Motor neuron (in vitro differentiated cells): ENCODE data around the gene CLASRP. TPM values are rescaled to one million over a fixed set of nuclear protein-coding genes. Genes with fewer than 3 reads are reported as not detected.
A peak's percentile ranks its signal among the peaks of the same experiment; 100 is the strongest.
"Not testable (repeated sequence)": the region's sequence is repeated elsewhere in the genome, so short reads cannot be mapped to it uniquely, and the experiment has no call there.

Experiments used
- ATAC-seq, 8 experiments: fragments of 200-7000 bp; cut with Tn5 transposase; replicated peaks in 6 of 8; 2 replicates each; pipeline ENCODE4 v1.8.0; 2021; ENCODE audit warnings: mild to moderate bottlenecking in 8 of 8, moderate library complexity in 8 of 8
- H3K27ac ChIP-seq, 2 donors: fragments of 250-450 bp; sonication (Bioruptor Pico); 2 replicates each; pipeline ENCODE4 v1.9.0; 2021; ENCODE audit warnings: antibody characterized with exemption in 2 of 2, mild to moderate bottlenecking in 2 of 2, moderate library complexity in 1 of 2
- H3K4me1 ChIP-seq, 2 donors: fragments of 250-450 bp; sonication (Bioruptor Pico); replicated peaks in 1 of 2; 2 replicates each; pipeline ENCODE4 v1.6.1; 2021; ENCODE audit warnings: antibody characterized with exemption in 2 of 2, mild to moderate bottlenecking in 2 of 2, moderate library complexity in 1 of 2
- H3K4me3 ChIP-seq, 5 donors: fragments of 250-450 bp; sonication (Bioruptor Pico); 2 replicates each; pipeline ENCODE4 v1.9.0; 2021; ENCODE audit warnings: antibody characterized with exemption in 5 of 5, mild to moderate bottlenecking in 5 of 5, moderate library complexity in 4 of 5
- WGBS, 10 experiments: fragments of 450-650 bp; shearing (Covaris generic); methylation state at CpG; one replicate each; pipeline ENCODE4 v1.0.0; 2022; 5-methylcytosine and 5-hydroxymethylcytosine counted together
- in situ Hi-C, 9 experiments: fragments of 400-800 bp; cut with MboI; loops; one replicate each; pipeline ENCODE4 v1.15.0; 2021; ENCODE audit warnings: low sequenced_read_pairs in 9 of 9, low pct_unique_long_range_greater_than_20kb in 2 of 9; ENCODE audit not compliant: unreplicated experiment in 9 of 9
- total RNA-seq, 8 experiments: library from RNA; unstranded; fragments of 300-600 nt; gene quantifications; 2 replicates each; pipeline versions ENCODE4 v1.2.3 to v1.2.4, GENCODE V29; 2022

CLASRP gene, protein sequence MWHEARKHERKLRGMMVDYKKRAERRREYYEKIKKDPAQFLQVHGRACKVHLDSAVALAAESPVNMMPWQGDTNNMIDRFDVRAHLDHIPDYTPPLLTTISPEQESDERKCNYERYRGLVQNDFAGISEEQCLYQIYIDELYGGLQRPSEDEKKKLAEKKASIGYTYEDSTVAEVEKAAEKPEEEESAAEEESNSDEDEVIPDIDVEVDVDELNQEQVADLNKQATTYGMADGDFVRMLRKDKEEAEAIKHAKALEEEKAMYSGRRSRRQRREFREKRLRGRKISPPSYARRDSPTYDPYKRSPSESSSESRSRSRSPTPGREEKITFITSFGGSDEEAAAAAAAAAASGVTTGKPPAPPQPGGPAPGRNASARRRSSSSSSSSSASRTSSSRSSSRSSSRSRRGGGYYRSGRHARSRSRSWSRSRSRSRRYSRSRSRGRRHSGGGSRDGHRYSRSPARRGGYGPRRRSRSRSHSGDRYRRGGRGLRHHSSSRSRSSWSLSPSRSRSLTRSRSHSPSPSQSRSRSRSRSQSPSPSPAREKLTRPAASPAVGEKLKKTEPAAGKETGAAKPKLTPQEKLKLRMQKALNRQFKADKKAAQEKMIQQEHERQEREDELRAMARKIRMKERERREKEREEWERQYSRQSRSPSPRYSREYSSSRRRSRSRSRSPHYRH
- 10 to 100 TPM; 22.2 to 82.6 (median 34.6) TPM for total RNA-seq

DNA sequence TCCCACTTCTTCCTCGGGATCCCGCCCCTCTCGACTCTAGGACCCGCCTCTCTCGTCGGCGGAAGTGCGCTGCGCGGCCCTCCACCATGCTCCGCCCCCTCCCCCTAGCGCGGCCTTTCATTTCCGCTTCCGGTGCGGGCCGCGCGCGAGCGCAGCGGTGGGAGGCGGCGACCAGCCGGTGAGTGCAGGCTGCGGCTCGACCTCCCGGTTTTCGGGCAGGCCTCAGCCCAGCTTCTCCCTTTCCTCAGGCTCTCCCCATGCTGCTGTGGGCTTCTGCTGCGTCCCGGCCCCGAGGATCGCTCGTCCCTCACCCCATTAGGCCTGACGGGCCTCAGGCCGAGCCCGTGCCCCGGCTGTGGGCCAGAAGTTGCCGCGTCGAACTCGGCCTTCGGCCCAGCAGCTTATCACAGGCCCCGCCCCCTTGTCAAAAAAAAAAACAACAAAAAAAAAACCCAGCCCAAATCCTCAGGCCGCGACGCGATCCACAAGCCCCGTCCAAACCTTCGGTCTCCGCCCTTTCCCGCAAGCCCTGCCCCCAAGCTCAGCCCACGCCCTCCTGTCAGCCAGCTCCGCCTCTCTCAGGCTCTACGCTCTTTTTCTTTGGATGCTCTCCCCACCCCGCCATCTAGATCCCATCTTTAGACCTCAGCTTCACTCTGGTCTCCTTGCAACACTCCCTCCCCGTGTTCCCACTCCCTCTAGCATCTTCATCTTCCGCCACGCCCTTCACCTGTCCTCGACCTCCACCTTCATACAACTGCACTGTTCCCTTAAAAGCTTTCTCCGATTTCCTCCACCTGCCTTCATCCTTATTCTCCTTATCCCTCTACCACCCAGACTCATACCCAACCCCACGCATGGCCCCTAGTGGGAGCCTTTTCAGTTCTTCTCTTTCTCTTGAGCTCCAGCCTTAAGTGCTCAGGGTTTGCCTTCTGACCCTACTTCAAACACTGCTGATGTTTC, at the start of gene CLASRP:
Gene CLASRP (plus strand): TSS at position 115 of the 963 bp plus-strand sequence. CDS start 1,168 bp downstream, outside the sequence.
- WGBS, 10 experiments, result 0 to 9% (median 0%) methylated on average over 2 to 26 of the region's 62 CpGs; no CpG with 5 or more reads in 2 of the 10 experiments
- peaks cover 7 to 11% of the 10 kb centered on the region in 2 donors for H3K4me1 ChIP-seq
- in situ Hi-C loops, result no loop called here
- peak; percentile 93 to 98 (median 96) for ATAC-seq
- H3K4me3 ChIP-seq, result peak within 1 kb of the TSS; percentile 74 to 96 (median 81)
- H3K27ac ChIP-seq, result peak within 1 kb of the TSS; percentile 86 to 92

DNA sequence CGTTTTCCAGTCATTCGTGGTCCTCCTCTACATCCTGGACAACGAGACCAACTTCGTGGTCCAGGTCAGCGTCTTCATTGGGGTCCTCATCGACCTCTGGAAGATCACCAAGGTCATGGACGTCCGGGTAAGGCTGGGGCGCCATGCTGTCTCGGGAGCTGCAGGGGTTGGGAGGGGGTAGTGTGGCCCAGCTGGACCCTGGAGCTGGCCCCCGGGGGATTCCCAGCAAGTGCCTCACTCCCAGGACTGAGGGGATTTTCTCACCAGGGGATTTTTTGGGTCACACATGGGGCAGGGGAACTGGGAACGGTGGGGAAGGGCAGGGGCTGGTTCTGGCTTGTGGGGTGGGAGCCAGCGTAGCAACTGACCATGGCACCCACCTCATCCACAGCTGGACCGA, 48.4 kb upstream of the CLASRP start:
- Histone ChIP-seq H3K4me1 (no peaks in the 10 kb centered on the region), H3K4me3 (no peak overlapping the region), H3K27ac (no peak overlapping the region)
- ATAC-seq, result no peak
- WGBS, 10 experiments, result 40 to 100% methylated on average over 1 to 2 of the region's 14 CpGs; no CpG with 5 or more reads in 8 of the 10 experiments
- in situ Hi-C loops, result no loop called here

DNA sequence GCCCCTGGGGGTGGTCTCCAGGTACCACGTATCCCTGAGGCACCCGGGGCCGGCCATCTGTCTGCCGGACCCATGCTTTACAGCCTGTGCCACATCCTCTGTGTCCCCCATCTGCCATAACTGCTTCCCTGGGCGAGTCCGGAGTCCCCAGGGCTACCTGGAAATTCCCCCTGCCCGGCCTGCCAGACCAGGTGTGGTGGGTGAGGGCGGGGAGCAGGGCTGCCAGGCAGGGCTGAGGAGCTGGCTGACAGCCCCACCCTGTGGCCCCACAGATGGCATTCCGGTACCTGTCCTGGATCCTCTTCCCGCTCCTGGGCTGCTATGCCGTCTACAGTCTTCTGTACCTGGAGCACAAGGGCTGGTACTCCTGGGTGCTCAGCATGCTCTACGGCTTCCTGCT, 47.9 kb upstream of the CLASRP start:
- no peak for ATAC-seq
- 80% methylated on average over 1 of the region's 12 CpGs; no CpG with 5 or more reads in 9 of the 10 experiments for WGBS, 10 experiments
- Histone ChIP-seq H3K4me3 (no peak overlapping the region), H3K4me1 (no peaks in the 10 kb centered on the region), H3K27ac (no peak overlapping the region)
- in situ Hi-C loops, result no loop called here

DNA sequence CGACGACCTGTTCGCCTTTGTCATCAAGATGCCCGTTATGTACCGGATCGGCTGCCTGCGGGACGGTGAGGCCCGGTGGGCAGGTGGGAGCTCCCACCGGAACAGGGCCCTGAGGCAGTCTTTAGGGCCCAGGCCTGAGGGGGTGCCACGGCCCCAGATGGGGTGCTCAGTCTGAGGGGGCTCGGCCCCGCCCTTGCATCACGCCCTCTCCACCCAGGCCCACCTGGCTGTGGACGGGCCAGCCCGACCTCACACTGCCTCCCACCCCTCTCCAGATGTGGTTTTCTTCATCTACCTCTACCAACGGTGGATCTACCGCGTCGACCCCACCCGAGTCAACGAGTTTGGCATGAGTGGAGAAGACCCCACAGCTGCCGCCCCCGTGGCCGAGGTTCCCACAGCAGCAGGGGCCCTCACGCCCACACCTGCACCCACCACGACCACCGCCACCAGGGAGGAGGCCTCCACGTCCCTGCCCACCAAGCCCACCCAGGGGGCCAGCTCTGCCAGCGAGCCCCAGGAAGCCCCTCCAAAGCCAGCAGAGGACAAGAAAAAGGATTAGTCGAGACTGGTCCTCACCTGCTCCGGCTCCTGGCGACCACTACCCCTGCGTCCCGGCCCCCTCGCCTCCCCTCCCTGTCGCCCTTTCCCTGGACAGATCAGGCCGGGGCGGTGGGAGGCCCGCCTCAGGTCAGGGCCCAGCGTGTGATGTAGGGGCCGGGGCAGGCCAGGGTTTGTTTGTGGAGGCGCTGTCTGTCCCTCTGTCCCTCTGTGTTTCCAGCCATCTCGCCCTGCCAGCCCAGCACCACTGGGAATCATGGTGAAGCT, 46.3 kb upstream of the CLASRP start:
- peak in 4 of 8 experiments; percentile 5 to 28 (median 20) for ATAC-seq
- in situ Hi-C loops, result no loop called here
- WGBS, 10 experiments, result 94% methylated on average over 6 of the region's 44 CpGs; no CpG with 5 or more reads in 9 of the 10 experiments
- Histone ChIP-seq H3K4me1 (no peaks in the 10 kb centered on the region), H3K27ac (no peak overlapping the region), H3K4me3 (no peak overlapping the region)

DNA sequence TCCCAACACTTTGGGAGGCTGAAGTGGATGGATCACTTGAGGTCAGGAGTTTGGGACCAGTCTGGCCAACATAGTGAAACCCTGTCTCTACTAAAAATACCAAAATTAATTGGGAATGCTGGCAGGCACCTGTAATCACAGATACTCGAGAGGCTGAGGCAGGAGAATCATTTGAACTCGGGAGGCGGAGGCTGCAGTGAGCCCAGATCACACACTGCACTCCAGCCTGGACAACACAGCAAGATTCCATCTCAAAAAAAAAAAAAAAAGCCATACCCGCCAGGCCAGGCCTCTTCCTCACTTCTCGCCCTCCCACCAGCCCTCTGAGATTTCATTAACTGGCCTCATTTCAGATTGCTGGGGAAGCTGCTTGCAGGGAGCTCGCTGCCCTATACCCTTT, 45.3 kb upstream of the CLASRP start:
- no peak for ATAC-seq
- H3K4me3 ChIP-seq, result no peak overlapping the region
- in situ Hi-C loops, result no loop called here
- H3K27ac ChIP-seq, result no peak overlapping the region
- WGBS, 10 experiments, result 80 to 100% (median 85%) methylated on average over 1 to 4 of the region's 6 CpGs; no CpG with 5 or more reads in 4 of the 10 experiments
- no peaks in the 10 kb centered on the region for H3K4me1 ChIP-seq

DNA sequence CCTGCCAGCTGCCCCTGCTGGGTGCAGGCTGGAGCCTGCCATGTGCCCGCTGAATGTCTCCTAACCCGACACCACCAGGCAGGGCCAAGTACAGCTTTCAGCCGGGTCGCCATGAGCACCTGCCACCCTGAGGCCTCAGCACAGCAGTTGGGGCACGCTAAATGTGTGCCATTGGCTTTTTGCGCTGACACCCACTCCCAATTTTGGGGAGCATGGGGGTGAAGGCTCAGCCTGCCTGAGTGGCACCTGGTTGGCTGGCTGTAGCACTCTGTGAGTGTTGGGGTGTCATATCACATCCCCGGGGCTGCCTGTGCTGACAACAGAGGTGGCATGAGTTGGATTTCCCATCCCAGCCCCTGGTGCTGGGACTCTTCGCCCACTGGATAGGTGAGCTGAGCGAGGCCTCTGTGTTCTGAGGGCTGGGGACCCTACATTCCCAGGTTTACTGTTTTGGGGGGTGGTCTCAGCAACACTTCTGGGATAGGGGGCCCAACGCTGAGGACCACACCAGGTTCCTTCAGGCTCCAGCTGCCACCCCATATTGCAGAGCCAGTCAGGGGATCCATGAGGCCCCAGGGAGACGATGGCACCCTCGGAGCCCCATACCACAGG, 44.8 kb upstream of the CLASRP start:
- 70 to 100% (median 85%) methylated on average over 1 to 5 of the region's 12 CpGs; no CpG with 5 or more reads in 6 of the 10 experiments for WGBS, 10 experiments
- in situ Hi-C loops, result no loop called here
- no peak overlapping the region for H3K4me3 ChIP-seq
- H3K27ac ChIP-seq, result no peak overlapping the region
- H3K4me1 ChIP-seq, result no peaks in the 10 kb centered on the region
- ATAC-seq, result no peak

DNA sequence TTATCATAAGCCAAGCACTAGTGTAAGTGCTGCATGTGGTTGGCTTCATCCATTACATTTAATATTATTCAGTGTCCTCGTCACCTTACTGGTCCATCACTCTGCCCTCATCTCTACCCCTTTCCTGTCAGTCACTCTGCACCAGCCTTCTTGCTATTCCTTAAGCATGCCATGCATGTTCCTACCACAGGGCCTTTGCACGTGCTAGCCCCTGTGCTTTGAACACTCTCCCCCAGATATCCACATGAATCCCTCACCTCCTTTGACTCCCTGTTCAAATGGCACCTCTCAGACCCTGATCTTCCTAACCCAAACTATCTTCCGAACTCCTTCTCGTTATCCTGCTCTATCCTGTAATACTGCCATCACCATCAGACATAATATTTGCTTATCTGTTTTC, 40.8 kb upstream of the CLASRP start:
- no peak for ATAC-seq
- WGBS, 10 experiments, result 58 to 100% (median 83%) methylated on average over 1 to 4 of the region's 4 CpGs; no CpG with 5 or more reads in 1 of the 10 experiments
- in situ Hi-C loops, result no loop called here
- H3K4me1 ChIP-seq, result peaks cover 0 to 3% of the 10 kb centered on the region in 2 donors
- no peak overlapping the region for H3K27ac ChIP-seq
- H3K4me3 ChIP-seq, result no peak overlapping the region

DNA sequence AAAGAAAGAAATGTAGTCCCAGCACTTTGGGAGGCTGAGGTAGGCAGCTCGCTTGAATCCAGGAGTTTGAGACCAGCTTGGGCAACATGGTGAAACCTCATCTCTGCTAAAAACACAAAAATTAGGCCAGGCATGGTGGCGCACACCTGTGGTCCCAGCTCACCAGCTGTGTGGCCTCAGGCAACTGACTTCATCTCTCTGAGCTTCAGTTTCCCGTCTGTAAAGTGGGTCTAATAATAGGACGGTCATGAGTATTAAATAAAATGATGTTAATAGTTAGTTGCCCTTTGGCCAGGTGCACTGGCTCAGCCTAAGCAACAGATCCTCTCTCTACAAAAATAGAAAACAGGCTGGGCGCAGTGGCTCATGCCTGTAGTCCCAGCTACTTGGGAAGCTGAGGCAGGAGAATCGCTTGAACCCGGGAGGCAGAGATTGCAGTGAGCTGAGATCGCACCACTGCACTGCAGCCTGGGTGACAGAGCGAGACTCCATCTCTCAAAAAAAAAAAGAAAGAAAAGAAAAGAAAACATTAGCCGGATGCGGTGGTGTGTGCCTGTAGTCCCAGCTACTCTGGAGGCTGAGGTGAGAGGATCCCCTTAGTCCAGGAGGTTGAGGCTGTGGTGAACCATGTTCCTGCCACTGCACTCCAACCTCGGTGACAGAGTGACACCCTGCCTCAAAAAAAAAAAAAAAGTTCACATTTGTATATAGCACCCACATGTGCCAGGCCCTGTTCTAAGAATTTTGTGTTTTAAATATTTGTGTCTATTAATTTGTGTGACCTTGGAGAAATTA, 39.5 kb upstream of the CLASRP start:
- in situ Hi-C loops, ATAC-seq, H3K4me3 ChIP-seq, H3K27ac ChIP-seq, H3K4me1 ChIP-seq: not testable (repeated sequence)
- 20 to 89% (median 64%) methylated on average over 2 to 8 of the region's 12 CpGs; no CpG with 5 or more reads in 2 of the 10 experiments for WGBS, 10 experiments

DNA sequence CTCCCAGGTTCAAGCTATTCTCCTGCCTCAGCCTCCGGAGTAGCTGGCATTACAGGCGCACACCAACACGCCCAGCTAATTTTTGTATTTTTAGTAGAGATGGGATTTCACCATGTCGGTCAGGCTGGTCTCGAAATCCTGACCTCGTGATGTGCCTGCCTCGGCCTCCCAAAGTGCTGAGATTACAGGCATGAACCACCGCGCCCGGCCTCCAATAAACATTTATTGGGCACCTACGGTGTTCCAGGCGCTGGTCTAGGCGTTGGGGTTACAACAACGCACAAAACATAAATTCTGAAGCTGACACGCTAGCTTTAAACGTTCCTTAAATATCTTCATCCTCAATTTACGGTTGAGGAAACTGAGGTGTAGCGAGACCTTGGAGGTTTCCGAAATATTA, 38.2 kb upstream of the CLASRP start:
- in situ Hi-C loops, ATAC-seq, H3K27ac ChIP-seq, H3K4me1 ChIP-seq: not testable (repeated sequence)
- peak overlapping the region in 4 of 5 donors; percentile 54 to 70 (median 60) for H3K4me3 ChIP-seq
- WGBS, 10 experiments, result 19 to 89% (median 59%) methylated on average over 2 to 13 of the region's 19 CpGs; no CpG with 5 or more reads in 1 of the 10 experiments

DNA sequence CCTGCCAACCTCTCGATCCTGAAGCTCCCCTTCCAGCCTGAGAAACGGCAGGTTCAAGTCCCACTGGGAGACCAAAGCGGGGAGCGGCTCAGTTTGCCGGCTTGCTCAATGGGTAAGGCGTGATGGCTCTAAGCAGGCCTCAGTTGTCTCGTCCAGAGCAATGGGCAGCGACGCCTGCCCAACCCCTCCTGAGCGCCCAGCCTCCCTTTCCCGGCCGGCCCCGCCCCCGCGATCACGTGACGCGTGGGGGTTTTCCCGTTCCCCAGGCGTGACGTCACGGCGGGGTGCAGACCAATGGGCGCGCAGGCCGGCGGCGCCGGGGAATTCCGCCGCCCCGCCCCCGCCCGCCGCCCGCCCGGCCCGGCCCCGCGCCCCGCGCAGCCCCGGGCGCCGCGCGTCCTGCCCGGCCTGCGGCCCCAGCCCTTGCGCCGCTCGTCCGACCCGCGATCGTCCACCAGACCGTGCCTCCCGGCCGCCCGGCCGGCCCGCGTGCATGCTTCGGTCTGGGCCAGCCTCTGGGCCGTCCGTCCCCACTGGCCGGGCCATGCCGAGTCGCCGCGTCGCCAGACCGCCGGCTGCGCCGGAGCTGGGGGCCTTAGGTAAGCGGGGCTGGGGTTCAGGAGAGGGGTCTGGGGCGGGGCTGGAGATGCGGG, 37.6 kb upstream of the CLASRP start, which contains the start of gene RELB:
Gene RELB (plus strand): TSS at position 378 of the 653 bp plus-strand sequence. CDS start 116 bp downstream, at position 494.
- in situ Hi-C loops, result no loop called here
- peak; percentile 75 to 83 (median 79) for ATAC-seq
- Histone ChIP-seq H3K4me1 (peaks cover 0 to 3% of the 10 kb centered on the region in 2 donors), H3K4me3 (peak within 1 kb of the TSS; percentile 54 to 70 (median 58)), H3K27ac (peak within 1 kb of the TSS; percentile 29 to 72)
- 0 to 50% (median 4%) methylated on average over 1 to 6 of the region's 79 CpGs; no CpG with 5 or more reads in 7 of the 10 experiments for WGBS, 10 experiments
